Measurements from ENCODE around the gene CACNB4. TPM values are rescaled to one million over a fixed set of nuclear protein-coding genes. Genes with fewer than 3 reads are reported as not detected.

The CACNB4 gene
- polyA plus RNA-seq, 1 of the 3 experiments (the other 2 are of a cell fraction), result 0.18 TPM

DNA sequence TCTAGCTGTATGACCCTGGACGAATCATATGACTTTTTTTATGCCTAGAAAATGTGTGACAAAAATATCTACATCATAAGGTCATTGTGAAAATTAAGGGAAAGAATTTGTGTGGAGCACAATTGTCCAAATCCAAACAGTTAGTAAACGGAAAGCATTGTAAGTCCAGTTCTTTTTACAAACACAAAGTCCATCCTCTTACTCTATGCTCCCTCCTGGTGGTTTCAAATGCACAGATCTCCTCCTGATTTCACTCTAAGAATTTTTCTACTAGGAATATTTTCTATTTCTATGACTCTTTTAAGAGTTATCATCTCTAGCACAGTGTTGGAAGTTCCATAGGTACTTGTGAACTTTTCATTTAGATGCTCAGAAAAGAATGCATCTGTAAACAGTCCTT, 145.4 kb downstream of the CACNB4 start:
- Histone ChIP-seq H3K36me3 (replicated peaks in 1 of 2; ENCODE audit: control insufficient read depth in 1 of 2, insufficient read depth in 2 of 2, low read length in 1 of 2) (no peaks in the 10 kb centered on the region), H2AFZ (ENCODE audit: low read depth) (no peak overlapping the region), H3K4me3 (ENCODE audit: low read depth in 2 of 2, low read length in 1 of 2) (no peak overlapping the region), H3F3A (replicated peaks; ENCODE audit: insufficient read depth) (no peaks in the 10 kb centered on the region), H3K9me2 (no peaks in the 10 kb centered on the region), H3K9me3 (no peaks in the 10 kb centered on the region), H3K27me3 (ENCODE audit: insufficient read depth) (no peaks in the 10 kb centered on the region), H4K20me1 (ENCODE audit: insufficient read depth) (no peaks in the 10 kb centered on the region), H3K79me2 (ENCODE audit: insufficient read depth) (no peaks in the 10 kb centered on the region), H3K4me2 (no peak overlapping the region), H3K9ac (no peak overlapping the region), H3K4me1 (ENCODE audit: control insufficient read depth in 1 of 2, insufficient read depth in 2 of 2, low read depth in 1 of 2, low read length in 1 of 2) (no peaks in the 10 kb centered on the region), H3K27ac (ENCODE audit: low read depth in 2 of 2, low read length in 1 of 2) (no peak overlapping the region)
- ChIA-PET CTCF (interaction anchor here (1.5 to 1.8 kb wide), 2 partner anchors 15 to 72 kb away, joined by 4 read pairs; no protein-coding TSS in a partner anchor), POLR2A (no interaction called here)
- TF ChIP-seq TCF12 (IDR thresholded peaks at IDR 0.05), result no peak
- TF ChIP-seq NRF1 (IDR thresholded peaks at IDR 0.05; ENCODE audit: low read depth, low read length), result no peak
- TF ChIP-seq FOXM1 (IDR thresholded peaks at IDR 0.05; ENCODE audit: low read depth), result no peak
- no peak for TF ChIP-seq TAF1 (IDR thresholded peaks at IDR 0.05; ENCODE audit: borderline replicate concordance, low read depth, low read length)
- TF ChIP-seq JUND (IDR thresholded peaks at IDR 0.05), result no peak
- TF ChIP-seq, protein P1, sequence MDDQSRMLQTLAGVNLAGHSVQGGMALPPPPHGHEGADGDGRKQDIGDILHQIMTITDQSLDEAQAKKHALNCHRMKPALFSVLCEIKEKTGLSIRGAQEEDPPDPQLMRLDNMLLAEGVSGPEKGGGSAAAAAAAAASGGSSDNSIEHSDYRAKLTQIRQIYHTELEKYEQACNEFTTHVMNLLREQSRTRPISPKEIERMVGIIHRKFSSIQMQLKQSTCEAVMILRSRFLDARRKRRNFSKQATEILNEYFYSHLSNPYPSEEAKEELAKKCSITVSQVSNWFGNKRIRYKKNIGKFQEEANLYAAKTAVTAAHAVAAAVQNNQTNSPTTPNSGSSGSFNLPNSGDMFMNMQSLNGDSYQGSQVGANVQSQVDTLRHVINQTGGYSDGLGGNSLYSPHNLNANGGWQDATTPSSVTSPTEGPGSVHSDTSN (IDR thresholded peaks at IDR 0.05), result no peak
- TF ChIP-seq, protein P2, sequence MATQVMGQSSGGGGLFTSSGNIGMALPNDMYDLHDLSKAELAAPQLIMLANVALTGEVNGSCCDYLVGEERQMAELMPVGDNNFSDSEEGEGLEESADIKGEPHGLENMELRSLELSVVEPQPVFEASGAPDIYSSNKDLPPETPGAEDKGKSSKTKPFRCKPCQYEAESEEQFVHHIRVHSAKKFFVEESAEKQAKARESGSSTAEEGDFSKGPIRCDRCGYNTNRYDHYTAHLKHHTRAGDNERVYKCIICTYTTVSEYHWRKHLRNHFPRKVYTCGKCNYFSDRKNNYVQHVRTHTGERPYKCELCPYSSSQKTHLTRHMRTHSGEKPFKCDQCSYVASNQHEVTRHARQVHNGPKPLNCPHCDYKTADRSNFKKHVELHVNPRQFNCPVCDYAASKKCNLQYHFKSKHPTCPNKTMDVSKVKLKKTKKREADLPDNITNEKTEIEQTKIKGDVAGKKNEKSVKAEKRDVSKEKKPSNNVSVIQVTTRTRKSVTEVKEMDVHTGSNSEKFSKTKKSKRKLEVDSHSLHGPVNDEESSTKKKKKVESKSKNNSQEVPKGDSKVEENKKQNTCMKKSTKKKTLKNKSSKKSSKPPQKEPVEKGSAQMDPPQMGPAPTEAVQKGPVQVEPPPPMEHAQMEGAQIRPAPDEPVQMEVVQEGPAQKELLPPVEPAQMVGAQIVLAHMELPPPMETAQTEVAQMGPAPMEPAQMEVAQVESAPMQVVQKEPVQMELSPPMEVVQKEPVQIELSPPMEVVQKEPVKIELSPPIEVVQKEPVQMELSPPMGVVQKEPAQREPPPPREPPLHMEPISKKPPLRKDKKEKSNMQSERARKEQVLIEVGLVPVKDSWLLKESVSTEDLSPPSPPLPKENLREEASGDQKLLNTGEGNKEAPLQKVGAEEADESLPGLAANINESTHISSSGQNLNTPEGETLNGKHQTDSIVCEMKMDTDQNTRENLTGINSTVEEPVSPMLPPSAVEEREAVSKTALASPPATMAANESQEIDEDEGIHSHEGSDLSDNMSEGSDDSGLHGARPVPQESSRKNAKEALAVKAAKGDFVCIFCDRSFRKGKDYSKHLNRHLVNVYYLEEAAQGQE (IDR thresholded peaks at IDR 0.05; ENCODE audit: low read depth, low read length), result no peak
- TF ChIP-seq MEF2A (IDR thresholded peaks at IDR 0.05; ENCODE audit: borderline replicate concordance, low read depth), result no peak
- TF ChIP-seq, protein P3, sequence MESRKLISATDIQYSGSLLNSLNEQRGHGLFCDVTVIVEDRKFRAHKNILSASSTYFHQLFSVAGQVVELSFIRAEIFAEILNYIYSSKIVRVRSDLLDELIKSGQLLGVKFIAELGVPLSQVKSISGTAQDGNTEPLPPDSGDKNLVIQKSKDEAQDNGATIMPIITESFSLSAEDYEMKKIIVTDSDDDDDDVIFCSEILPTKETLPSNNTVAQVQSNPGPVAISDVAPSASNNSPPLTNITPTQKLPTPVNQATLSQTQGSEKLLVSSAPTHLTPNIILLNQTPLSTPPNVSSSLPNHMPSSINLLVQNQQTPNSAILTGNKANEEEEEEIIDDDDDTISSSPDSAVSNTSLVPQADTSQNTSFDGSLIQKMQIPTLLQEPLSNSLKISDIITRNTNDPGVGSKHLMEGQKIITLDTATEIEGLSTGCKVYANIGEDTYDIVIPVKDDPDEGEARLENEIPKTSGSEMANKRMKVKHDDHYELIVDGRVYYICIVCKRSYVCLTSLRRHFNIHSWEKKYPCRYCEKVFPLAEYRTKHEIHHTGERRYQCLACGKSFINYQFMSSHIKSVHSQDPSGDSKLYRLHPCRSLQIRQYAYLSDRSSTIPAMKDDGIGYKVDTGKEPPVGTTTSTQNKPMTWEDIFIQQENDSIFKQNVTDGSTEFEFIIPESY (IDR thresholded peaks at IDR 0.05; ENCODE audit: borderline replicate concordance, low read depth), result no peak
- TF ChIP-seq YY1 (IDR thresholded peaks at IDR 0.05; ENCODE audit: low read depth), result no peak
- TF ChIP-seq FOXJ3 (CRISPR knock-in tag; IDR thresholded peaks at IDR 0.05), result no peak
- no peak for TF ChIP-seq CHD2 (IDR thresholded peaks at IDR 0.05; ENCODE audit: low read length, partially characterized antibody)
- no peak for TF ChIP-seq POLR2AphosphoS5 (IDR thresholded peaks at IDR 0.05; ENCODE audit: low read depth, low read length)
- WGBS (ENCODE audit: low lambda C conversion rate), result 34% methylated on average over 2 of the region's 2 CpGs
- DNase-seq, result no peak

Measured in SK-N-SH (cell line).